ENCODE measurements around the gene VAV2. TPM values are rescaled to one million over a fixed set of nuclear protein-coding genes. Genes with fewer than 3 reads are reported as not detected.

The VAV2 gene
- total RNA-seq, 3 donors from 2014 or later (not counting 1 experiment from before 2014, with no cell fraction given): 3.9 to 5.1 (median 4.8) TPM

GRCh38 chr9:134004131-134004873 lies 12.2 kb upstream of the VAV2 start:
- no peak overlapping the region for H3K27ac Mint-ChIP-seq
- H3K4me1 ChIP-seq (ENCODE audit: control insufficient read depth, insufficient read depth, low read length): no peaks in the 10 kb centered on the region
- H3K36me3 ChIP-seq (ENCODE audit: control insufficient read depth, insufficient read depth, low read length): no peaks in the 10 kb centered on the region
- no peak for TF ChIP-seq CTCF (IDR thresholded peaks at IDR 0.05)
- peaks cover 5 to 17% of the 10 kb centered on the region in 2 donors for H3K27me3 Mint-ChIP-seq (ENCODE audit: low read depth in 2 of 2)
- no peak overlapping the region for H3K4me3 Mint-ChIP-seq
- no peaks in the 10 kb centered on the region for H3K4me1 Mint-ChIP-seq
- ATAC-seq: no peak
- DNase-seq: no peak
- H3K4me3 ChIP-seq (ENCODE audit: low read length): no peak overlapping the region
- 82% methylated on average over 20 of the region's 20 CpGs for WGBS (ENCODE audit: insufficient coverage)
- no peaks in the 10 kb centered on the region for H3K9me3 Mint-ChIP-seq
- H3K36me3 Mint-ChIP-seq: no peaks in the 10 kb centered on the region
- no peaks in the 10 kb centered on the region for H3K9me3 ChIP-seq (ENCODE audit: control insufficient read depth, insufficient read depth, low read length)
- no peaks in the 10 kb centered on the region for H3K27me3 ChIP-seq (ENCODE audit: control insufficient read depth, insufficient read depth, low read length)
- no peak overlapping the region for H3K27ac ChIP-seq (ENCODE audit: low read length)
- intact Hi-C loops (cut with micrococcal nuclease): no loop called here

- Histone ChIP-seq H3K27ac (ENCODE audit: low read length) (no peak overlapping the region), H3K9me3 (ENCODE audit: control insufficient read depth, insufficient read depth, low read length) (no peaks in the 10 kb centered on the region), H3K36me3 (ENCODE audit: control insufficient read depth, insufficient read depth, low read length) (no peaks in the 10 kb centered on the region), H3K4me1 (ENCODE audit: control insufficient read depth, insufficient read depth, low read length) (no peaks in the 10 kb centered on the region), H3K4me3 (ENCODE audit: low read length) (no peak overlapping the region), H3K27me3 (ENCODE audit: control insufficient read depth, insufficient read depth, low read length) (no peaks in the 10 kb centered on the region)
- no peaks in the 10 kb centered on the region for H3K4me1 Mint-ChIP-seq
- no peak overlapping the region for H3K4me3 Mint-ChIP-seq
- H3K27ac Mint-ChIP-seq: no peak overlapping the region
- peaks cover 2 to 10% of the 10 kb centered on the region in 2 donors for H3K27me3 Mint-ChIP-seq (ENCODE audit: low read depth in 2 of 2)
- no peaks in the 10 kb centered on the region for H3K9me3 Mint-ChIP-seq
- no peak for ATAC-seq
- intact Hi-C loops (cut with micrococcal nuclease): no loop called here
- H3K36me3 Mint-ChIP-seq: no peaks in the 10 kb centered on the region
- no peak for TF ChIP-seq CTCF (IDR thresholded peaks at IDR 0.05)
- no peak for DNase-seq
- 91% methylated on average over 2 of the region's 2 CpGs for WGBS (ENCODE audit: insufficient coverage)
Measured at GRCh38 chr9:134003237-134003636, 11.1 kb upstream of the VAV2 start.

GRCh38 chr9:134002796-134003195 lies 10.7 kb upstream of the VAV2 start:
- Mint-ChIP-seq H3K9me3 (no peaks in the 10 kb centered on the region), H3K4me3 (no peak overlapping the region), H3K27ac (no peak overlapping the region), H3K36me3 (no peaks in the 10 kb centered on the region), H3K27me3 (ENCODE audit: low read depth in 2 of 2) (peaks cover 2 to 10% of the 10 kb centered on the region in 2 donors), H3K4me1 (no peaks in the 10 kb centered on the region)
- Histone ChIP-seq H3K4me3 (ENCODE audit: low read length) (no peak overlapping the region), H3K36me3 (ENCODE audit: control insufficient read depth, insufficient read depth, low read length) (no peaks in the 10 kb centered on the region), H3K9me3 (ENCODE audit: control insufficient read depth, insufficient read depth, low read length) (no peaks in the 10 kb centered on the region), H3K27me3 (ENCODE audit: control insufficient read depth, insufficient read depth, low read length) (no peaks in the 10 kb centered on the region), H3K4me1 (ENCODE audit: control insufficient read depth, insufficient read depth, low read length) (no peaks in the 10 kb centered on the region), H3K27ac (ENCODE audit: low read length) (no peak overlapping the region)
- ATAC-seq (no peak), DNase-seq (no peak)
- intact Hi-C loops (cut with micrococcal nuclease): no loop called here
- no peak for TF ChIP-seq CTCF (IDR thresholded peaks at IDR 0.05)
- 85% methylated on average over 2 of the region's 2 CpGs for WGBS (ENCODE audit: insufficient coverage)

- no peak overlapping the region for H3K4me3 ChIP-seq (ENCODE audit: low read length)
- intact Hi-C loops (cut with micrococcal nuclease): no loop called here
- no peak for TF ChIP-seq CTCF (IDR thresholded peaks at IDR 0.05)
- no peak overlapping the region for H3K4me3 Mint-ChIP-seq
- H3K4me1 ChIP-seq (ENCODE audit: control insufficient read depth, insufficient read depth, low read length): no peaks in the 10 kb centered on the region
- no peak for DNase-seq
- ATAC-seq: no peak
- H3K27me3 ChIP-seq (ENCODE audit: control insufficient read depth, insufficient read depth, low read length): no peaks in the 10 kb centered on the region
- H3K9me3 Mint-ChIP-seq: no peaks in the 10 kb centered on the region
- no peaks in the 10 kb centered on the region for H3K4me1 Mint-ChIP-seq
- no peak overlapping the region for H3K27ac ChIP-seq (ENCODE audit: low read length)
- peaks cover 0 to 4% of the 10 kb centered on the region in 2 donors for H3K27me3 Mint-ChIP-seq (ENCODE audit: low read depth in 2 of 2)
- H3K9me3 ChIP-seq (ENCODE audit: control insufficient read depth, insufficient read depth, low read length): no peaks in the 10 kb centered on the region
- no peaks in the 10 kb centered on the region for H3K36me3 ChIP-seq (ENCODE audit: control insufficient read depth, insufficient read depth, low read length)
- no peaks in the 10 kb centered on the region for H3K36me3 Mint-ChIP-seq
- no peak overlapping the region for H3K27ac Mint-ChIP-seq
- 87% methylated on average over 6 of the region's 6 CpGs for WGBS (ENCODE audit: insufficient coverage)
Measured at GRCh38 chr9:133999851-134000265, 7.7 kb upstream of the VAV2 start.
